GM19468 (cell line): ENCODE results near the gene CHST15.

Experiments
- ATAC-seq: cut with Tn5 transposase; IDR thresholded peaks from one replicate; pipeline ENCODE4 v1.9.1; 2021; ENCODE audit warnings: mild to moderate bottlenecking, moderate library complexity, moderate number of reproducible peaks; ENCODE audit not compliant: unreplicated experiment; ENCODE audit errors: extremely low read depth

CHST15 gene

DNA sequence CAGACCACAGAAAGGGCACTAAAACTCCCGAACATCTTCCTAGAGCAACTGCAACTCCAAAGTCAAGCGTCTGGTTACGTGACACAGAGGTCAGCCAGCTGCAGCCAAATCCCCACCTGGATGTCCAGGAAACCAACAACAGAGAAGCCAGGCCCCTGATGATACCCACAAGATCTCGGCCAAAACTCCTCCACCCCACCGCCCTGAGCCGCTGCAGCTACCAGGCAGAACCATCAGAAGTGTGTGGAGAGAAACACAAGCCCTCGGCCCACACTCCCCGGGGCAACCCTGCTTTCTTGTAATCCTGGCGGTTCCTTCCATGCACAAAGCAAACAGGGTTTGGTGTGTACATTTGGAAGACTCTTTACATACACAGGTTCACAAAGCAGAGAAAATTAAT, 8.7 kb downstream of the CHST15 start:
- no peak for ATAC-seq

- ATAC-seq, result no peak
Observed at GRCh38 chr10:124083740-124084397, 9.5 kb downstream of the CHST15 start.

DNA sequence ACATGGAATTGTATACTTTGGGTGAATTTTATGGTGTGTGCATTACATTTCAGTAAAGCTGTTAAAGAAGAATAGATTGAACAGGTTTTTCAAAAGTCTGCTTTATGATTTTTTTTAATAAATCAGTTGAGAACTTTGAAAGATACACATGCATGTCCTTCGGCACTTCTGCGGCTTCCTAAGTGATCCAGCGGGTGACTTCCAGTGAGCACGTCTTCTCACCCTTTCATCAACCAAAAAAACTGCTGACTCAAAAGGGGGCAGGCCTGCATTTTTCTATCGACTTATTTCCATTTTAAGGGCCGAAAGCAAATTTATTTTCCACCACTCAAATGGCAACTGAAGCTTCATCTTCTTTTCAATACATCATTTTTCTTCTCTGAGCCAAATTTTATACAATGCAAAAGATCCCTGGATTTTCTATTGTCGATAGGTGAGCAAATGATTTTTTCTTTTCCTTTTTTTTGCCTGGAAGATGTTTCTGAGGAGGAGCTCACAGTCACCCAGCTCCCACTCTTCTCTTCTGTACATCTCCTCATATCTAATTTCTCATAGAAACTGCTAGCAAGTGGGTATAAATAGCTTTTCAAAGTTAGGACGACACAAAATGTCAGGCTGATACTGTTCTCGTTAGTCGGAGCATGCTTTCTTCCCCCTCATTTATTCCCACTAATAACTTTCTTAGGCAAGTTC, 10.2 kb downstream of the CHST15 start:
- ATAC-seq, result no peak

- ATAC-seq, result no peak
Observed at GRCh38 chr10:124082555-124082954, 10.8 kb downstream of the CHST15 start.

DNA sequence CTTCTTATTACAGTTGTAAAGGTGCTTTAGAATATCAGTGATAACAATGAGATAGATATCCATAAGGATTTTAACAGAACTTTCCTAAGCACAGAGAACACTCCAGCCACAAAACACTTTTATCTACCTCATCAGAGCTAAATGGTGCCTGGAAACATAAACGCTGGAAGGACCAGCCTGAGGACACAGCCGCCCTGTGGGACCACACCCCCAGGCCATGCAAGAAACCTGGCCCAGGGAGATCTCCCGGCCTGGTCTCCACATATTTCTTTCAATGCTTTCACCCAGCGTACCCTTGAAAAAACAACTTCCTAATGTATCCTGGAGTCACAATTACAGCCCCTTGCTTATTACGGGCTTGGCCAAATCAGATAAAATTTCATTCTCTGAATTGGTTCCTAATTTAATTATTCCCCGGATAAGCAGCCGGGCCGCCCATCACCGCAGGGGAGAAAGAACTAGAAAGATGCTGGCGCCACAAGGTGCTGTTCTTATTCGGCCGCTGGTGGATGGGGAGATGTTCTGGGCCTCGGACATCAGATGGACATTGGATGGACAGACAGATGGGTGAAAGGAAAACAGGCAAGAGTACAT, 11.8 kb downstream of the CHST15 start:
- no peak for ATAC-seq

- no peak for ATAC-seq
Observed at GRCh38 chr10:124079864-124080263, 13.5 kb downstream of the CHST15 start.

DNA sequence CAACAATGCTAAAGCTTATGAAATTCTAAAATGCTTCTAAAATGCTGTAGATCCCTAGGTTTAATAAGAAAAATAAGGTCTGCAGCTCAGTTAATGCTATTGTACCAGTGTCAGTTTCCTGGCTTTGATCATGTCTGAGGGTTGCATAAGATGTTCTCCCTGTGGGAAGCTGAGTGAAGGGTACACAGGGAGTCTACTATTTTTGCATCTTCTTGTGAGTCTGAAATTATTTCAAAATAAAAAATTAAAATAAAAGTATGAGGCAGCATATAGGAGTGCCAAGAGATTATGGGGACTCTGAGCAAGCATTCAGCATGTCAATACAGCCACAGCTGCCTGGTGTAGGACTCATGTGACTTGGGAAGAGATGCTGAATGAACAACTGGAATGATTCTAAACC, 14.7 kb downstream of the CHST15 start:
- no peak for ATAC-seq

- ATAC-seq, result no peak
Observed at GRCh38 chr10:124078028-124078427, 15.4 kb downstream of the CHST15 start.

- ATAC-seq, result no peak
Observed at GRCh38 chr10:124077208-124077993, 16.0 kb downstream of the CHST15 start.

DNA sequence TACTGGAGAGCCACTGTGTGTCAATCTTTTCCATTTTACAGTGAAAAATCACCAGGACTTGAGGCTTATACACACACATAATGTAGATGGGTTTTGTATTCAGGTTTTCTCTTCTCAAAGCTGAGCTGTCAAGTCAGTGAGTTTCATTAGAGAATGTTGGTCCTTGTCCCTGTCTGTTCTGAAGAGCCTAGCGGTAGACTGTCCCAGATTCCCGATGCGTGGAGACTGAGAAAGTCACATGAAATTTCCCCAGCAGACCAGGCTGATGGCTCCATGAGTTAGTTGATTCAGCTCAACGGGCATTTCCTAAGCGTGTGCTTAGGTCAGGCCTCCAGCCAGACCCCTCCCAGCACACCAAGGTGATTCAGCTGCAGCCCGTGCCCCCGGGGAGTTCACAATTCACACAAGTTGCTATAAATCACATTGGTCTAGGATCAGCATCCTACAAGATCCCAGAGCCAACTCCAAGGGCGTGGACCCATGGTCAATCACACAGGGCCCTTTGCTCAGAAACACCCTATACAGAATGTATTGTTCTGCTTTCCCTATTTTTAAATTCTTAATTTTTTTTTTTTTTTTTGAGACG, 17.2 kb downstream of the CHST15 start:
- ATAC-seq, result no peak

DNA sequence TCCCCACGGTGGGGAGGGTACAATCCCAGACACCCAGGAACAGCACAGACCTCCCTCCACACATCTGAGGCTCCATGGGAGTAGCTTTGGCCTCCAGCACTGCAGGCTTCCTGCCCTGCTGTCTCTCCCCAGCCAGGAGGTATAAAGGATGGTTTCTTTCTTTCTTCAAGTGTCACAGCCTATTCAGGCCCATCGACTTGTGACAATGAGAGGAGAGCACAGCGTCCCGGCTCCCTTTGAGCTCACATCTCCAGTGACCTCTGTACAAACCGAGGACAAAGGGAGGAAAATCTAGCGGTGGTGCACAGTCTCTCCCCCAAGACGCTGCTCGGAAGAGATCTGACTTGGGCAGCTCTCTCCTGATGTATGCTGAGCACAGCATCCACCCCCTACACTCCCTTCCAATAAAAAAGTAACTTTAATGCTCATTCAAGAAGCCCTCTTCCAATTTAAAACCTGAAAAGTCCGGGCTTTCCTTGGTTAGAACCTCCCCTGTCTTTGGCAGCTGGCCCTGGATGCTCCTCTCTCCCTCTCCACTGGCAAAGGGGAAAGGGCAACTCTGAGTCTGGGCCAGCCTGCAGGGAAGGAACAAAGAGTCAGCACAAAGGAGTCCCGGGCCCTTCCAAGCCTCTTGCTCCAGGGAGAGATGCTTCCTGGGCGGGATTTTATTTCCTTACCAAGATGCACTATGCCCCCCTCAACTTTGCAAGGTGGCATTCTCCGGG, 18.0 kb downstream of the CHST15 start:
- ATAC-seq, result no peak

DNA sequence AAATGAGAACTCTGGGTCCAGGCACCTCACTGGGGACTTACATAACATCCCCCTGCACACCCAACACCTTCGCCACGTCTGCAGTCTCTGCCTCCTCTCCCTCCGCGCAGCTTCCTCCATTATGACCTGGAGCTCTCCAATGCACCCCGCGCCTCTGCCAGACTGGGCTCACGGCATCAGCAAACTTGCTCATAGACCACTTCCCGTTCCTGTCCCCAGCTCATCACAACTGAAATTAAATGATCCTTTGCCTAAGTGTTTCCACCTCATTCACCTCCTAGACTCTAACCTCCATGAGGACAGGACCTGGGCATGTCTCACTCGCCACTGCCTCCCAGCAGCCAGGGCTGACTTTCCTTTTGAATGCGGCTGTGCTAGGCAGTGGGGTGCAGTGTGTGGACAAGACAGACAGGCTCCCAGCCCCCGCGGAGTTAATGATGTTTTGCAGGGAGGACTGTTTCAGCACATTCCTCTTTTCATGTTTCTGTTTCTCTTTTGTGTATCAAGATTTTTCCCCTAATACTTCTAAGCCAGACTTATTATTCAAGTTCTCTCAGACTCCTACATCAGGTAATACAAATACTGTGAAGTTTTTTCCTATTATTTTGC, 18.8 kb downstream of the CHST15 start:
- ATAC-seq, result no peak

DNA sequence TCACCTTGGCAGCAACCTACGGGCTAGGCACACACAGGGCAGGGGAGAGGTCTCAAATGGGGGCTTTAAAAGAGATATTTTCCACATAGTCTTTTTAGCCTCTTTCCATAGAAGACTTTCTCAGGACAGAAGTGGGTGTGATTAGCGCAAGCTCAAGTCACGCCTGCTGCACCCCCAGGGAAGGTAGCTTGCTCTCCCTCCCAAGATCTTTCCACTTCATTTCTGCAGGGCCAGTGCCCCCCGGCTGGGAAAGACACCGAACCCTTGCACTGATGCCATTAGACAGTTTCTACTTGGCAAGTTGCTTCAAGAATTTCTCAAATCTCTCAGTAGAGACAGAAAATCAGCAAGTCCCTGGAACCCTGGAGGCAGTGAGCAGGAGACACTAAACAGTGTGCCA, 19.4 kb downstream of the CHST15 start:
- no peak for ATAC-seq

DNA sequence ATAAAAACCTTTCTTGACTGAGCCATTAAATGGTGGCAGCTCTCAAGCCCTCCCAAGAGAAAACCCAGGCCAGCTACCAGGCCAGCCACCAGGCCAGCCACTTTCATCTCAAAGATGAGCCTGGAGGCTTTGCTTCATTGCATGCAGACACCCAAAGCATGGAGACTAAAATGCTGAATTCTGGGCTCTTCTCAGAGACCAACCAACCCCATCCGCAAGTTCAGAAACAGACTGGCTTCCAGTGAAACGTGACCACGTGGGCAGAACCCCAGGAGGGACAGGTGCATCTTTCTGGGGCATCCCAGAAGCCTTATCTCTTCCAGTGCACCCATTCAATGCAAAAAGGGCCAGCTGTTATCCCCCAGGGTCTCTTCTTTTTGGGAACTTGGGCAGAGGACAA, 20.9 kb downstream of the CHST15 start:
- ATAC-seq, result no peak

GRCh38 chr10:124072106-124072505, 21.3 kb downstream of the CHST15 start:
- ATAC-seq, result no peak

GRCh38 chr10:124071141-124071540, 22.3 kb downstream of the CHST15 start:
- no peak for ATAC-seq

GRCh38 chr10:124070666-124071065, 22.7 kb downstream of the CHST15 start:
- no peak for ATAC-seq

DNA sequence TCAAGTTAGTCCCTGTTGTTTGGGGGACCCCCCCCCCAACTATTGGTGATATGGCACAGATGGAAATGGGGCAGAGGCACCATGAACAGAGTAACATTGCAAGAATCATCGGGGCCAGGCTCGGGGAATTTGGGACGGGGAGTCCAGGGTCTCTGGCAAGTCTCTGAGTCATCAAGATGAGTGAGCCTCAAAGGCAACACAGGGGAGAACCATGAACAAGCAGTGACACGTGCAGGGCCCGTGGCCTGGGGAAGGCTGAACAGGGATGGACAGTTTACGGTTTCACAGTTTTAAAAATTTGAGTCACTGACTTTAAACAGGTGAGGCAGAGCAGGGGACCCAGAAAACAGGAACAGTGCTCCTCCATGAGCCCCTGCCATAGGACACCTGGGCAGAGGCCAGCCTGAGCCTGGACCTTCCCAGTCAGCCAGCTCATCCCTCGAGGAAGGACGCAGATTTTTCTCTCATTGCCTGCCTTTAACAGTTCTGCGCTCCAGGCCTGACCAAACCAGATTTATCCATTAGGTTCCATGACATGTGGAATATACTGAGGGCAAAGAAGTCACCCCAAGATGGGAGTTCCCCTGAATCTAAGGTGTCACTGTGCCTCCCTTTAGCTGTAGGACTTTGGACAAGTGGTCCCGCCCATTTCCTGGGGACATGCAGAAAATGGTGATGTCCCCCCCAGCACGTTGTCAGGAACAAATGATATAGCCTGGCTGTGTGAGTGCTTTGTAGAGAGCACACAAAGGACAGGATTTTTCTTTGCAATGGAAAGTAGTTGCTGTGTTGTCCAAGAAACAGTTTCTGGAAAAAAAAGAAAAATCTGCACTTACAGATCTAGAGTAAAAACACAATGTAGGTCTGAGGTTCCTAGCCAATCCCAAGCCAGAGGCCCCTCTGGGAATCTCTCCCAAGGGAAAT, 23.8 kb downstream of the CHST15 start:
- no peak for ATAC-seq
